Body of pancreas (tissue), 4 donors: ENCODE measurements around the gene VGLL4.

Experiments
- CTCF ChIP-seq, 7 experiments: fragments of 450-650 bp in 4 of 7; fragments of 200-600 bp in 3 of 7; sonication (generic) in 3 of 7; IDR thresholded peaks; one replicate each; pipeline ENCODE4 v1.5.1; 2016 to 2019; ENCODE audit warnings: antibody characterized with exemption in 7 of 7
- POLR2A ChIP-seq, 3 donors: fragments of 450-650 bp; IDR thresholded peaks; one replicate each; pipeline ENCODE4 v1.6.1; 2016; ENCODE audit warnings: antibody characterized with exemption in 3 of 3, mild to moderate bottlenecking in 2 of 3

DNA sequence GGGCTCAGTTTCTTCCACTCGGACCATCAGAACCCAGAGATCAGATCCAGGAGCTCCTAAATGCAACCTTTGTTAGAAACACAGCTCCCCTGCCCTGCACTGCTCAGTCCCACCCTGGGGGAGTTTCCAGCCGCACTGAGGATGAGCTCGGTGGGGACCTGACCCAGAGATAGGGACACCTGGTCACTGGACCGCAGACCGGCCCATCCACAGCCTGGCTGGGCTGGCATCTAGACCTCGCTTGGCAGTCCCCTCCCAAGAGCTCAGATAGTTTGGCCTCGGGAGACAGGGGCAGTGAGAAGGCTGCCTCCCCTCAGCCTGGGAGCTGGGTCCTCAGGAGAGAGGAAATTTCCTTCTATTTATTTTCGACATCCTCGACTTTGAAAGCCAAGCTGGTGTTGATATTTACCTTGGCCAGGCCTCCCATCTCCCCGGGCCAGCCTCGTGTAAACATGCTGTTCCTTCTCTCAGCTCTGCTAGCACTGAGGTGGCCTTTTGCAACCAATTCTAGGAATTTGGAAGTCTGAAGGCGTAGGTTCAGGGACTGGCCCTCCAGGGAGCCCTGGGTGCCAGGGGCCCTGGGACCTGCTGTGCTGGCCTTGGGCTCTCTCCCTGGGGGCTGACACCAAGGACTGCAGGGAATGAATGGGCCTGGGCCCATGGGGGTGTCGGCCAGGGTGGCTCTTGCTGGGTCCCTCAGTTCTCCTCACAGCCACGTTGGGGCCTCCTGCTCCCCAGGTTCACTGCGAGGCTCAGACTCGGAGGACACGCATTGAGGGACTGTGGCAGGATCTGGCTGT is 90.1 kb downstream of the VGLL4 start:
- no peak for TF ChIP-seq CTCF (IDR thresholded peaks at IDR 0.05)
- TF ChIP-seq POLR2A (IDR thresholded peaks at IDR 0.05): no peak
